Stimulated activated CD4-positive, alpha-beta T cell treated with anti-CD3 and anti-CD28 coated beads, Interleukin-2, amount 100 ng/mL, for 24 hours (primary cell): ENCODE results near the gene GDPD5.

Experiments
- DNase-seq, 2 donors: peaks; one replicate each; pipeline ENCODE4 v3.0.0-alpha.2; 2020

GDPD5 gene

DNA sequence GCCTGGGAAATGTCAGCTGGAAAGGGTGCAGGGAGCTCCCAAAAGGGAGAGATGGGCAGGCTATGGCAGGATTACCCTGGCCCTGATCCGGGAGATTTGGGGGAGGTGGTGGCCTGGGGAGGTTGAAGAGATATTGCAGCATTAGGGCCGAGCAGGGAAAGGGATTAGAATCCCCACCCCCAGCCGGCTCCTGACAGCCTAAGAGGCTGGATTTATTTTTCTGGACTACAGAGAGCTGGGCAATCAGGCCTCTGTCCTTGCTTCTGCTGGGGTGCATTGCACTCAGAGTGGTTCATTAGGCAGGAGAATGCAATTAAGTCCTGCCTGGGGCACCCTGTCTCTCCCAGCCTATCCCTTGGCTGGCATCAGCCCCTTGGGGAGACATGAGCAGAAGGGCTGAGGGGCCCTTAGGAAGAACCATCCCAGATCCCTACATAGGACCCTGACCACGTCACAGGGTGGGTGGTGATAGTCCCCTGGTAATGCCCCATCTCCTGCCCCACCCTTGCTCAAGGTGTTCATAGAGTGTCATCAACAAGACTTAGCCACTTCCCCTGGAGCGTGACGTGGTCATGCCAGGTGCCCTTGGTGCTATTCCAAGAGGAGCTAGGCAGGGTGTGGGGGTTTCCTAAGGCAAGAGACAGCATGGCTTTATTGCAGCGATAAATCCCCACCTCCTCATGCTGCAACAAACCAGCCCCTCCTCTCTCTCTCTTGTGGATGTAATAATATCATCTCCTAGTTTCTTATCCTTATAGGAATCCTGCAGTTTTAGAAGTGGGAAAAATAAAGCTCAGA is 54.4 kb downstream of the GDPD5 start:
- no peak for DNase-seq

DNA sequence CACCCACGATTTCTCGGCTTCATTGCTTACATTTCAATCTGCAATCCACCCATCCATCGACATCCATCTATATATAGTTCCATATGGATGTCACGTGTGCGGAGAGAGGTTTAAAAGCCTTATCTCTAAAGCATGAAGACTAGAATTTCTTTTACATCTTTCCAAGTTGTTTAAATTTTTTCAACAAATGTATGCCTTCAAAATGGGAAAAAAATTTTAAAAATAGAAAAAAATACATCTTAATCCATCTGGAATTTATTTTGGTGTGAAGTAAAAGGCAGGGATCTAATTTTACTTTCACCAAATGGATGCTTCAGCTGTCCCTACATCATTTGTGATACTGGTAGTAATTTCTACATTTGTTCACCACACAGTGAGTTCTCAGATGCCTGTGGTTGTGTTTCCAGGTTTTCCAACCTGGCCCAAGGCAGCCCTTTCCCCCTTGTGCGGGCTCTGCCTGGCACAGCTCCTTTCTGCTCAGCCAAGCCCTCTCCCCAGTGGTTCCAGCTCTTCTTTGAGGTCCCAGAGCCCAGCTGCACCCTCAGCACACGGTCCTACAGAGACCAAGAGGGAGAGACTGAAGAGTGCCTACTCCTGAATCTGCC is 55.2 kb downstream of the GDPD5 start:
- DNase-seq = no peak

- DNase-seq = no peak
Observed at GRCh38 chr11:75469785-75470405, 55.8 kb downstream of the GDPD5 start.

- DNase-seq = no peak
Observed at GRCh38 chr11:75468534-75469340, 57.0 kb downstream of the GDPD5 start.

- no peak for DNase-seq
Observed at GRCh38 chr11:75467881-75468280, 57.9 kb downstream of the GDPD5 start.

GRCh38 chr11:75467311-75467710 is 58.4 kb downstream of the GDPD5 start:
- no peak for DNase-seq

GRCh38 chr11:75465701-75466531 is 59.8 kb downstream of the GDPD5 start:
- no peak for DNase-seq

- no peak for DNase-seq
Observed at GRCh38 chr11:75463106-75463774, 62.5 kb downstream of the GDPD5 start.

DNA sequence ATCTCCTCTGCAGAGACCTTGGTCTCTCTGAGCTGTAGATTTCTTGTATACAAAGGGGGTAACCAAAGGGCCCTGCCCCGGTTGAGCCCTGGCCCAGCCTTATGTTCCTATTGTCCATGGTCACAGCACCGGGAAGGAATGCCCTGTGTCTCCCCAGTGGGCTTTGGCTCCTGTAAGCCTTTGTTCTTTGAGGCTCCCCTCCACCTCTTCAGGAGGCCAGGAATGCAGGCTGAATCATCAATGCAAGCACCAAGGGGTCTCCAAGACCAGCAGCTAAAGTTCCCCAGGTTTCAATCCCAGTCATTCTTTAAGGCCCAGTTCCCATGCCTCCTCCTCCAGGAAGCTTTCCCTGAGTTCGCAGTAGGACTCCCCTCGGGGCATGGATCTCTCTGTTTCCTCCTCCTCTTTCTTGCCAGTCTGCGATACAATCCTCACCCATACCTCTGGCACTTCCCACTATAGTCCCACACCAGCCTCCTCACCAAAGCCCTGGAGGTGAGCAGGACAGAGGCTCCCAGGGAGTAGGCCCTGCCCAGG is 63.6 kb downstream of the GDPD5 start:
- DNase-seq = no peak

DNA sequence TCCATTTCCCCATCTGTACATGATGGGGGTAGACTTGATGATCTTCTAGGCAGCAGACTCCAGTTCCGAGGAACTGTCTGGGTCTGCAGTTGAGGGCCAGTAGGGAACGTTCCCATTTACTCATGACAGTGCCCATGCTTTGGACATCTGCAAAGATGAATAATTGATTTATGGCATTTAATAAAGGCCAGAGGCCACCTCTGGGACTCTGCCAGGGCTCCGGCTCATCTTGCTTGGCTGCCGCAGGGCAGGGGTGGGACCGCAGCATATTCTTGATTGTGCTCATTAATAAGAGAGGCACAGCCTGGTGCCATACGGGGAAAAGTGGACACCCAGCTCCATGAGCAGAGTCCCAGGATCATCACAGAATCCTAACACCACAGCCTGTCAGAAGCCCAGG is 64.6 kb downstream of the GDPD5 start:
- no peak for DNase-seq

DNA sequence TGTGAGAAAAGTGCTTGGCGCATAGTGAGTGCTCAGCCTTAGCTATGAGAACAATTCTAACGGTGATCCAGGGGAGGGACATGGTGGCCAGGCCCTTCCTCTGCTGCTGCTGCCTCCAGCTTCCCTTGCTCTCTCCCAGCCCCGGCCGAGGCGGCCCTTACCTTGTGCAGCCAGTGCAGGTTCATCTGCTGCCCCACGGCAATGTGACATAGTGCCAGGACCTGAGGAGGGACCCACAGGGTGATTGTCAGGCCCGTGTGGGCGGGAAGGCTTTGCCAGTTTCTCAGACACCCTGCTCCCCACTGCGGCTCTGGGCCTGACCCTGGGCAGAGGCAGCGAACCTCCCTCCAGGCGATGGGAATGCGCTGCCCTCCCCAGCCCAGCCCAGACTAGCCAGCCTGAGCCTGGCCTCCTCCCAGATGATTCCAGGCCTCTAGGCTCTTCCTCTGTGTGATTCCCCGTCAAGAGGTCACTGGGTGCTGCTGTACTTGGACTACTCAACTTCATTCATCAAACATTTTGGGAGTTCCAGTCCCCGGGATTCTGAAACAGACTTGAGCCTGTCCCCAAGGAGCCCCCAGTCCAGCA is 69.1 kb downstream of the GDPD5 start:
- no peak for DNase-seq

GRCh38 chr11:75454987-75455386 is 70.8 kb downstream of the GDPD5 start:
- DNase-seq = no peak

DNA sequence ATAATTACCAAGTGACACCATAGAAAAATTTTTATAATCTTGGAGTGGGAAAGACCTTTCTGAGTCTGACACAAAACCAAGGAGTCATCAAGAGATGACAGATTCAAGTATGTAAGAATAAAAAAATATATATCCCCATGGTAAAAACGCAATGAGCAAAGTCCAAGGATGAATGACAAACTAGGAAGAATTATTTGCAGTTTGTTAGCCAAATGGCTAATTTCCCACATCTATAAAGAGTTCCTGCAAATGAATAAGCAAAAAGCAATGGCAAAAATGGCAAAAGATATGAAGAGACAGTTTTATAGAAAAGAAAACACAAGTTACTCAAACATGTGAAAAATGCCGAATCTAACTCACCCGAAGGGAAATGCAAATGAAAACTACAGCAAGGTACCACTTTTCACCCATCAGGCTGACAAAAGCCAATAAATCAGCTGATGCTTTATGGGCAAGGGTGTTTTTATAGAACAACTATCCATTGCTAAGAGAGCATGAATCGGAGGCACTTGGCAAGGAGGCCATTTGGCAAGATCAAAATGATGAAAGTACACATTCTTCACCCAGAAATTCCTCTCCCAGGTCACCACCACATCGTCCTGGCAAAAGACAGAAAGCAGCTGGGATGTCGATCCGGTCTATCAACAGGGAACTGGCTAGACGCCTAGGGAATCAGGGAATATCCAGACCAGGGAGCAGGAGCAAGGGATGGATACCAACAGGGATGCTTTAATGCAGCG is 71.7 kb downstream of the GDPD5 start:
- DNase-seq = no peak

DNA sequence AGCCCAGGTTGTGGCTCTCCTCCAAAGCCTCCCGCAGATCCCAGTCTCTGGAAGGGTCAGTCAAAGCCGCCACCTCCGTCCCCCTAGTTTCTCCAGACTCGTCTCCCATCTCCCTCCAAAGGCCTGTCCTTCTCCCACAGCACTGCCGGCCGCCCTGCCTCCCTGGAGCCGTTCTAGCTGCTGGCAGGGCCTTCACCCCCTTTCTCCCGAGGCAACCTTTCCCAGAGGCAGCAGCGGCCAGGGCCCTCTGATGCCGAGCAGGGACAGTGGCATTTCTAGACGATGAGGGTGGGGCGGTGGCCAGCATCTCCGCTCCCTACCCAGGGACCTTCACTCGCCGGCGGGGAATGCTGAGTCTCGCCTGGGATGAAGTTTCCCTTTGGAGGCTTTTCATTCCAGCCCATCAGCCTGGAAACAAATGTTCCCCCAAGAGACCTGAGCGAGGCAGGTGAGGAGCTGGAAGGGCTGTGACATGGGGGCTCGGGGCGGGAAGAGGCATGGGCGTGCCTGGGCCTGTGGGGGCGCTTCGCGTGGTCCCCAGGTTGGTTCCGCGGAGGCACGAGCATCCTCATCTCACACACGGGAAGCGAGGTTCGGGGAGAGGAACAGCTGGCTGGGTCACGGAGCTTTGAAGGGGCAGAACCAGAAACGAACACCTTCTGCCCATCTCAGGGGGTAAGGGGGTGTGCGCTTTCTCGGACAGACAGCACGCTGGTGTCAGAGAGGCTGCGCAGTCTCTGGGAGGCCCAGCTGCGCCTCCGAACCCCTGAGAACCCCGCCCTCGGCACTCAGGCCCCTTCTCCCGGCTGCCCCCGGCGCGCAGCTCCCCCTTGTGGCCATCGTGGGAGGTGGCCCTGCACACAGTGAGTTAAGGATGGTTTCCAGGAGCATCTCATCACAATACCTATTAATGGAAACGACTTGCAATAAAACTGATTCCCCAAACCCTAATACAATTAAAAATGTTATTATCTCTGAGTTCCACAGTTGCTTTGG is 74.6 kb downstream of the GDPD5 start:
- peak; percentile 47 to 66 for DNase-seq

- no peak for DNase-seq
Observed at GRCh38 chr11:75450236-75450635, 75.5 kb downstream of the GDPD5 start.

DNA sequence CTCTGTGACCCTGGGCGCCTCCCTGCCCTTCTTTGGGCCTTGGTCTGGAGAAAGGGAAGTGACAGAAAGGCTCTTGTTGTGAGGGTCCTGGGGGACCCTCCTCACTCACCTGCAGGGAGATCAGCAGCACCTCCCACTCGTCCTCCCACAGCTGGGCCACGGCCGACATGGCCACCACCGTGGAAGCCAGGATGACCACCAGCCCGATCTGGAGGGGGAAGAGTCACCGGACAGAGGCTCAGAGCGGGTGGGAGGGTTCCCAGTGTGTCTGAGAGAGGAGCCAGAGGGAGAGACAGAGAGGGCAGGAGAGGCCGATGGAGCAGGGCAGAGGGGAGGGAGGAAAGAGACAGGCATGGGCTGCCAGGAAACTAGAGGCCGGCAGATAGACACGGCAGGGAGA is 76.0 kb downstream of the GDPD5 start:
- DNase-seq = no peak

DNA sequence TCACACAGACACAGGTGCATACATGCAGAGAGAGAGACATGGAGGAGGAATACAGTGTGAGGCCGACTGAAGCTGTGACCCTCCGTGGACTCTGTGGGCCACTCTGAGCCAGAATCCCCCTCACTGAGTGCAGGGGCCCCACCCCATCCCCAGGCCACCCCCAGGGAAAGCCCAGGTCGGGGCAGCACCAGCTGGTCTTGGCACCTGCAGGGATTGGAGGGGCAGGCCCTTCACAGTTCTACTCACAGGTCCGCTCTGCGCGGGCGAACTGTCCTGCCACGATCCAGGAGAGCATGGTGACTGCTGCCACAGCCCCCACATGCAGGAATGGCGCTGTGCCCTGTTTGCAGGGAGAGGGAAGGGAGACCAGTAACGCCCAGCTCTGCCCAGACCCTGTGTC is 76.5 kb downstream of the GDPD5 start:
- DNase-seq = no peak

DNA sequence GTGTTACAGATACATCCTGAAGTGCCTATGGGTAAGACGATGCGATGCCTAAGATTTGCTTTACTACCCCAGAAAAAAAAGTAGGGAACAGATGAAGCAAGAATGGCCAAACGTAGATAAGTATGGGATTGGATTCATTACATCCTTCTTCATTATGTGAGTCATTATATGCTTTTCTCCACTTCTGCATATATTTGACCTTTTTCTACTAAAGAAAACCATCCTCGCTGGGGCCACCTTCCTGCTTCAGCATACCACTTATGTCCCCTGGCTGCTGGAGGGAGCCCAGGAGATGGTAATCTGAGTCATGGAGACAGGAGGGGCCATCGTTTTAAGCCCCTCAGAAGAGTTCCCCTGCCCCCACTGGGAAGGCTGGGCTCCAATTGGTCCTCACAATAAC is 78.3 kb downstream of the GDPD5 start:
- DNase-seq = no peak

DNA sequence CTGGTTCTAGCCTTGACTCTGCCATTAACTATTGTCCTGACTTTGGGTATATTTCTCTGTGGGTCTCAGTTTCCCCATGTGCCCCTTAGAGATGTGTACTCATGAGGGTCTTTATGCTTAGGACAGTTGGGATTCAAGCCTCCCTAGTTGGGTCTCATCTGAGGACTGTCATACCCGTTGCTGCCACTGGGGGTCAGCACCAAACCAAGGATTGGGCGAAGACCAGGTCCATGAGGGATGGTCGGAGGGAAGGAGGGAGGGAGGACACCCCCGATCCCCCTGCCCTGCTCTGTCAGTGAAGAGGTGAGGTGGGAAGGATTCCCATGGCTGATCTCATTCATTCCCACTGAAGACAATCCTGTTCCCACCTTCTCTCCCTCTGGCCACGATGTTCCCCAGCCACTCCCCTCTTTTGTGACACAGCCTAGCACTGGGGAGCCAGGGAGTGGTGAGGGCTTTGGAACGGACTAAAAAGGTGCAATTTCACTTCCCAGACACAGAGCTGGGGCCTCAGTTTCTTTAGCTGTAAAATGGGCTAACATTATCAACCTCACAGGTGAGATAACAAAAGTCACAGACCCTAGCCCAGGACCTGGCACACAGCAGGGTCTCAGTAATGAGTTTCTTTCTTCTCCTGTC is 80.3 kb downstream of the GDPD5 start:
- peak; percentile 81 to 83 for DNase-seq
